ENCODE data around the gene FBXL16.
A peak's percentile ranks its signal among the peaks of the same experiment; 100 is the strongest.
"Not testable (repeated sequence)": the region's sequence is repeated elsewhere in the genome, so short reads cannot be mapped to it uniquely, and the experiment has no call there.

FBXL16 gene

DNA sequence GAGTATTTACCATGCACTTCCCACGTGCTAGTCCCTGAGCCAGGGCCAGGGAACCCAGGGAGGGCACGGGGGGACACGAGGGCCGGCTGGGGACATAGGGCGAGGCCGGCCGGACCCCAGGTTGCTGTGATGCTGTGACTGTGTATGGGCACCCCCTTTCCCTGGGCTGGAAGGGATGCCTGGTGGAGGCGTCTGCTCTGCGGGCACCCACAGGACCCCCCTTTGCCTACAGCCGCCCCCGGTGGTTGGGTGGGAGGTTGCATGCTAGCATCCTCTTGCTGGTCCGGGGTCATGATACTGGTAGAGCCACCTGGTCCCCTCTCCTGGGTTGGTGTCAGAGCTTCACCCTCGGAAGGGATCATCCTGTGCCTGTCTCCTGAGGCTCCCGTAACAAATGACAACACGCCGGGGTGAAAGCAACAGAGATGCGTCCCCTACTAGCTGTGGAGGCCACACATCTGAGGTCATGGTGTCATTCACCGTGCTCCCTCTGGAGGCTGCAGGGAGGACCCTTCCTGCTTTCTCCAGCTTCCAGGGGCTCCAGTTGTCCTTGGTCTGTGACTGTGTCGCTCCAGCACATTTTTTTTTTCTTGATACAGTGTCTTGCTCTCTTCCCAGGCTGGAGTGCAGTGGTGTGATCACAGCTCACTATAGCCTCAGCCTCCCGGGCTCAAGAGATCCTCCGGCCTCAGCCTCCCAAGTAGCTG lies 38.3 kb upstream of the FBXL16 start:
- TF ChIP-seq TAF1 (IDR thresholded peaks at IDR 0.05; ENCODE audit: borderline replicate concordance, low read depth, low read length) (no peak), POLR2AphosphoS5 (IDR thresholded peaks at IDR 0.05; ENCODE audit: low read depth, low read length) (no peak)
- FAIRE-seq (no peak), DNase-seq (ENCODE audit: insufficient read length) (no peak)

DNA sequence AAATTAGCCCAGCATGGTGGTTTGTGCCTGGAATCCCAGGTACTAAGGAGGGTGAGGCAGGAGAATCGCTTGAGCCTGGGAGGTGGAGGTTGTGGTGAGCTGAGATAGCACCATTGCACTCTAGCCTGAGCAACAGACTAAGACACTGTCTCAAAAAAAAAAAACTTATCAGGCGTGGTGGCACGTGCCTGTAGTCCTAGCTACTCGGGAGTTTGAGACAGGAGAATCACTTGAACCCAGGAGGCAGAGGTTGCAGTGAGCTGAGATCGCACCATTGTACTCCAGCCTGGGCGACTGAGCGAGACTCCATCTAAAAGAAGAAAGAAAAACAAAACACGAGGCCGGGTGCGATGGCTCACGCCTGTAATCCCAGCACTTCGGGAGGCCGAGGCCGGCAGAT lies 37.3 kb upstream of the FBXL16 start:
- not testable (repeated sequence) for DNase-seq (ENCODE audit: insufficient read length); FAIRE-seq

DNA sequence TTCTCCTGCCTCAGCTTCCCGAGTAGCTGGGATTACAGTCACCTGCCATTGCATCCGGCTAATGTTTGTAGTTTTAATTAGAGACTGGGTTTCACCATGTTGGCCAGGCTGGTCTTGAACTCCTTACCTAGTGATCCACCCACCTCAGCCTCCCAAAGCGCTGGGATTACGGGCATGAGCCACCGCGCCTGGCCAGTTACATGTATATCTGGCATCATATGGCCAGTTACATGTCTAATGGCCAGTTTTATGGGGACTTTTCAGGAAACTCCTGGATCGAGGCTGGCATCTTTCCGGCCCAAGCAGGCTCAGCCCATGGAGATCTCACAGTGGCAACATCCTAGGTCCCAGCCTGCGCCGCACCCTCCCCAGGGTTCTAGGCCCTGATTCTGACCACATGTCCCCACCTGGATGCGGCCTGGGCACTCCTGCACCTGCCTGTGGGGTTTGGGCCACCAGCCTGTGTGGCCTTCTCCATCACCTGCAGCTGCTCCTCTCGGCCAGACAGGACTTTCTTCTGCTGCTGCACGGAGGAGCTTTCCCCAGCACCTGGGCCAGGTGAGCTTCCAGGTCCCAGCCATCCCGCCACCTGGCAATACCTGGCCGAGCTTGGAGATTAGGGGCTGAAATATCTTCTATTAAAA lies 36.5 kb upstream of the FBXL16 start:
- FAIRE-seq = no peak
- no peak for DNase-seq (ENCODE audit: insufficient read length)
- TF ChIP-seq TAF1 (IDR thresholded peaks at IDR 0.05; ENCODE audit: borderline replicate concordance, low read depth, low read length) (no peak), POLR2A (IDR thresholded peaks at IDR 0.05; ENCODE audit: low read depth, low read length) (no peak), POLR2AphosphoS5 (IDR thresholded peaks at IDR 0.05; ENCODE audit: low read depth, low read length) (no peak)

DNA sequence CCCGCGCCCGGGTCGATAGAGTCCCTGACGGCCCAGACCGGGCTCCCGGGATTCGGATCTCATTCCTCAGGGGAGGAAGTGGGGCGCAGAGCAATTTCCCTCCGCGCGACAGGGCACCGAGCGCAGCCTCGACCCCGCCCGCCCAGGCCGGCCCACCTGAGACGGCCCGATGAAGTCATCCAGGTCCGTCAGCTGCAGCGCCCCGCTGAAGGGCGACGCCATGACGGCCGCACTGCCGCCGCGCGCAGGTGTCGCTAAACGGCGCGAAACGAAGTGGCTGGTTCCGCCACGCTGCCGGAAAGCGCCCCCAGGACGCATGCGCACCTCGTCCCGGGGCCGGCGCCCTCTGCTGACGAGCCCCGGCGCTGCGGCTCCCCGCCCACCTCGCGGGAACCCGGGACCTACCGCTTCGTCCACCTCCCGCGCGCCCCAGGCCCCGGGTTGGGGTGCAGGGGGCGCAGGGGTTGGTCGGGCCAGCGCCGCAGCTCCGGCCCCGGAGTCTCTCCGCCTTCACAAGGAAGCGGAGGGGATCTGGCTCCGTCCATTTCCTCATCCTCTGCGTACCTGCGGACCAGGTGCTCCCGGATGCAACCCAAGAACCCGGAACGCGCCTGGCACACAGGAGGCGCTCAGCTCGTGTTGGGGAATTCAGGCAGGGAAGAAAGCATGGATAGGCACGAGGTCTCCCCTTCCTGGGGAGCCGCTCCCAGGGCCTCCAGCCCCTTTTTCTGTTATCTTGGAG lies 35.3 kb upstream of the FBXL16 start, which contains the start of gene CIAO3:
Gene CIAO3 (minus strand): TSS at position 234 of the 742 bp plus-strand sequence. CDS start 12 bp downstream, at position 222.
- peak; percentile 65; the same call in 1 of the 2 replicates for TF ChIP-seq POLR2AphosphoS5 (IDR thresholded peaks at IDR 0.05; ENCODE audit: low read depth, low read length)
- peak; percentile 80 for TF ChIP-seq TAF1 (IDR thresholded peaks at IDR 0.05; ENCODE audit: borderline replicate concordance, low read depth, low read length)
- peak; percentile 76; the same call in 1 of the 2 replicates for TF ChIP-seq POLR2A (IDR thresholded peaks at IDR 0.05; ENCODE audit: low read depth, low read length)
- FAIRE-seq (peak; percentile 92), DNase-seq (ENCODE audit: insufficient read length) (peak; percentile 98)

DNA sequence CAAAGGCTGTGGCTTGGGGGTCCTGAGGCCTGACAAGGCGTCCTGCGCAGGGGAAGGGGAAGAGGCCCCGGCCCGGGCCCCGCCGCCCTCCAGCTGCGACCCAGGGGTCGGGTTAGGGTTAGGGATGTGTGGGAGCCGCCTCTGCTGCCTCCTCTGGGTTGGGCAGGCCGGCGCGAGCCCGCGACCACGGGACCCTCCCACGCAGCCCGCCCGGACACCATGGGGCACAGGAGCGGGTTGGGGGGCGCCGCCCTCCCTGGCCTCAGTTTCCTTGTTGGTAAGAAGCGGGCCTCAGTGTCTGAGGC lies 34.8 kb upstream of the FBXL16 start:
- FAIRE-seq = no peak
- no peak for TF ChIP-seq POLR2AphosphoS5 (IDR thresholded peaks at IDR 0.05; ENCODE audit: low read depth, low read length)
- no peak for TF ChIP-seq TAF1 (IDR thresholded peaks at IDR 0.05; ENCODE audit: borderline replicate concordance, low read depth, low read length)
- TF ChIP-seq POLR2A (IDR thresholded peaks at IDR 0.05; ENCODE audit: low read depth, low read length) = no peak
- peak; percentile 57 for DNase-seq (ENCODE audit: insufficient read length)

DNA sequence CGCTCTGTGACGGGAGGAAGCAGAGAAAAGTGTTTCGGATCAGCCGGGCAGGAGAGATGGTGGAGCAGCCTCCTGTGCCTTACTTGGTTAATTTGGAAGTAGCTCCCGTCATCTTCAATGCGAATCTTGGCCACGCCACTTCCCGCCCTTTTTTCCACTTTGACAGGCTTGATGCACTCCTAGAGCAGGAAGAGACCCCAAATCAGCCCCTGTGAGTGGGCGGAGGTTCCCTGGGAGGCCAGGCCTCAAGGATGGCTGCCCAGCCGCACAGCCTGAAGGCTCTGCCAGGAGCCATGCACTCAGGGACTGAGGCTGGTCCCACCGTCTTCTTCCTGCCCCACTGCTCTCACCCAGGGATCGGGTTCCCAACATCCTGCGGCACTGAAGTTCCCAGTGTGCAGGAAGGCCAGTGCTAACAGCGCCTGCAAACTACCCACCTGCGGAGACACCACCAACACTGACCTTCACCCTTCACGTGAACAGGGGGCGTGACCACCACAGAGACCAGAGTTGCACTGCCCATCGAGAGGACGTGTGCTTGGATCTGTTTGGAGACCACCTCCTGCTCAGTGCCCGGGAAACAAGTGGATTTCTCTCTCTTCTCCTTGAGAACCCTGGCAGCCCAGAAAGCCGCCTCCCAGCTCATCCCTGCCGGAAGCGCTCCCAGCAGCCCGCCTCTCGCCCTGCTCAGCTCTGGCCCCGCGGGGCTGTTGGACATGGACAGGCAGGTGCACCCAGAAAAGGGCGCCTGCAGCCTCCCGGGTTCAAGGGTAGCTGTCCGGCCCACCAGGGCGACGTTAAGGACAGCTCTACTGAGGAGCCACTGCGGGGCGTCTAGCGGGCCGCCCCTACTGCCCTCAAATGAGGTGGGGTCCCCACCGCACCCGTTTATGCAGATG lies 34.2 kb upstream of the FBXL16 start:
- FAIRE-seq = no peak
- TF ChIP-seq TAF1 (IDR thresholded peaks at IDR 0.05; ENCODE audit: borderline replicate concordance, low read depth, low read length) (no peak), POLR2AphosphoS5 (IDR thresholded peaks at IDR 0.05; ENCODE audit: low read depth, low read length) (no peak), POLR2A (IDR thresholded peaks at IDR 0.05; ENCODE audit: low read depth, low read length) (no peak)
- no peak for DNase-seq (ENCODE audit: insufficient read length)

DNA sequence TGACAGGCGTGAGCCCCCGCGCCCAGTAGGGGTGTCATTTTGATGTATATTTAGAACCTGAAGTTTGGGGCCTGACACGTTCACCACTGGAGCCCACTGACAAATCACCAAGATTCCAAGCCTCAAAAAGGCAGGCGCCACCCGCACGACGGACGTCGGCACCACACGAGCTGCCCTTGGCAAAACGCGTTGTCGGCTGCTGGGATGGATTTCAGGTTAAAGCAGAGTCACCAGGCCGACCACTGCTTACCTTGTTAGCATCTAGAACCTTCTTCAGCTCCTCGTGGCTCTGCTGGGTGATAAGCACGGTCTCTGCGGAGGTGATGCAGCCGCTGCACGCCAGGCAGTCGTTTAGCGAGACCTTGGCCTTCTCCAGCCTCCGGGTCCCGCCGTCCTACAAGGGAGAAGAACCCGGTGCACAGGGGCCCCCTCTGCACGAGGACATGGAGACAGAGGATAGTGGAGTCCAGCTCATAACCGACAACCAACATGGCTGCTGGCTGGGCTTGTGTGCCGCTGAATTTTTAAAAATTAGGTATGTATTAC lies 31.4 kb upstream of the FBXL16 start:
- FAIRE-seq = no peak
- DNase-seq (ENCODE audit: insufficient read length) = no peak
- TF ChIP-seq TAF1 (IDR thresholded peaks at IDR 0.05; ENCODE audit: borderline replicate concordance, low read depth, low read length) (no peak), POLR2AphosphoS5 (IDR thresholded peaks at IDR 0.05; ENCODE audit: low read depth, low read length) (no peak), POLR2A (IDR thresholded peaks at IDR 0.05; ENCODE audit: low read depth, low read length) (no peak)

DNA sequence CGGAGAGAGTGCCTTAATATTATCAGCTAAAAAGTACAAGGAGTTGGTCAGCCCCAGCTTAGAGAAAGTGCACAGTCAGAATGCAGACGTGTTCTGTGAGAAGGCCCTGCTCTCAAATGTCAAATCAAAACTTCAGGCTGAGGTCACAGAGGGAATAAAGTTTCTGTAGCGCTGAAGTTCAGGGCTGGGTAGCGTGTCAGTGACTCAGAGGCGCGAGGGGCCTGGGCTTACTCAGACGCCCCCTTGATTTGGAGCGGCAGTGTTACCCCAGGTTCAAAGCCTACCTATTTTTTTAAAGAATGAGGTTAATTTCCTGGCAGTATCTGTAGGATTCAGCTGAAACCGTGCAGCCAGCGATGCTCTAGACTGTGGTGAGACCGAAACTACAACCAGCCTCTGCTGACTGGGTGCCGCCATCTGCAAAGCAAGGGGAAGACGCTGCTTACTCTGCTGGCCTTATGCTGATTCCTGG lies 30.4 kb upstream of the FBXL16 start:
- TF ChIP-seq TAF1 (IDR thresholded peaks at IDR 0.05; ENCODE audit: borderline replicate concordance, low read depth, low read length) = no peak
- TF ChIP-seq POLR2AphosphoS5 (IDR thresholded peaks at IDR 0.05; ENCODE audit: low read depth, low read length) = no peak
- TF ChIP-seq POLR2A (IDR thresholded peaks at IDR 0.05; ENCODE audit: low read depth, low read length) = no peak
- DNase-seq (ENCODE audit: insufficient read length) (no peak), FAIRE-seq (no peak)

DNA sequence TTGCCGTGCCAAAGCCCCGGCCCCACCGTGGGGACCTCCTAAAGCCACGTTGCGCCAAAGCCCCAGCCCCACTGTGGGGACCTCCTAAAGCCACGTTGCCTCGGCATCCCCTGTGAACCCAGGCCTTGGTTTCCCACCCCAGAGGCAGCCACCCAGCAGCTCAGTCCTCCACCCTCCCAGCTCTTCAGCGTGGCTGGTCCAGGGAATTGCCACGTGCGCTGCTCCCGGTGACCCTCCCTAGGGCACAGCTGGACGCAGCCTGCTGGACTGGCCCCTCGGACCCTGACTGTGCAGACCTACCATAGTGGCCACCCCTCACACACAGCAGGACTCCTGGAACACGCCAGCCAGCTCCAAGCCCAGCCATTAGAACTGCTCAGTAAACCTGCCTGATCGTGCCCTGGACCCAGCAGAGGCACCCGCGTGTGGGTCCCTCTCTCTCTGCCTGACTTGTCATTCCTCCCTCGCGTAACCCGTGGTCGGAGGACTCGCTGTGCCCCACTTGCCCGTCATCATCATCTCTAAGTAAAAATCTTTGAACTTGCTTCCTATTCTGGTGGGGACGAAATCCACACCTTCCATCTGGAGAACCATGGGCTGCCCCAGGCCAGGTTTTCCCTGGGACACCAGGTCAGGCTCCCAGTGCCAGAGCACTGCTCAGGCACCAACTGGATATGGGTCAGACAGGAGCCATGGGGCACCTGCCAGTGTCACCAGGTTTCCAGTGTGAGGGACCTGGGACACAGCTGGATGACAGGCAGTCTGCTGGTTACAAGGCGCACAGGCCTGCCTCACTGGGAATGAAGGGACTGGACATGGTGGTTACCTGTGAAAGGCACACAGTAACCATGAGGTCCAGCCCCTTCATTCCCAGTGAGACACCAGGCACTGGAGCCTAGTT lies 29.6 kb upstream of the FBXL16 start:
- DNase-seq (ENCODE audit: insufficient read length) (no peak), FAIRE-seq (no peak)
- TF ChIP-seq POLR2AphosphoS5 (IDR thresholded peaks at IDR 0.05; ENCODE audit: low read depth, low read length) = no peak
- TF ChIP-seq TAF1 (IDR thresholded peaks at IDR 0.05; ENCODE audit: borderline replicate concordance, low read depth, low read length) = no peak
- no peak for TF ChIP-seq POLR2A (IDR thresholded peaks at IDR 0.05; ENCODE audit: low read depth, low read length)
